Left lung (tissue), 10 donors: ENCODE measurements around the gene PGLYRP2. TPM values are rescaled to one million over a fixed set of nuclear protein-coding genes. Genes with fewer than 3 reads are reported as not detected.
A peak's percentile ranks its signal among the peaks of the same experiment; 100 is the strongest.

Experiments used
- ATAC-seq: fragments of 200-7000 bp; cut with Tn5 transposase; one replicate; pipeline ENCODE4 v1.9.1; 2020; ENCODE audit warnings: moderate library complexity
- DNase-seq, 4 donors: peaks; one replicate each; pipeline ENCODE4 v3.0.0-alpha.2; 2013 to 2020
- H3K27ac ChIP-seq, 2 donors: fragments of 200-600 bp; sonication (generic) in 1 of 2; one replicate each; pipeline versions ENCODE4 v1.5.0 to v1.8.0; 2020 to 2021
- H3K27me3 ChIP-seq, 2 donors: fragments of 200-600 bp; sonication (generic) in 1 of 2; one replicate each; pipeline versions ENCODE4 v1.5.0 to v1.8.0; 2020 to 2021
- H3K36me3 ChIP-seq, 2 donors: fragments of 200-600 bp; sonication (generic) in 1 of 2; one replicate each; pipeline versions ENCODE4 v1.5.0 to v1.8.0; 2020 to 2021
- H3K4me1 ChIP-seq, 2 donors: fragments of 200-600 bp; one replicate each; pipeline ENCODE4 v1.8.0; 2021
- H3K4me3 ChIP-seq, 2 donors: fragments of 200-600 bp; sonication (generic) in 1 of 2; one replicate each; pipeline versions ENCODE4 v1.5.0 to v1.8.0; 2020 to 2021; ENCODE audit warnings: mild to moderate bottlenecking in 1 of 2
- H3K9me3 ChIP-seq, 2 donors: fragments of 200-600 bp; sonication (generic) in 1 of 2; one replicate each; pipeline versions ENCODE4 v1.5.0 to v1.8.0; 2020 to 2021
- intact Hi-C, 2 donors: fragments of 100-400 bp; cut with DNase I; formaldehyde crosslinking; loops; one replicate each; pipeline versions ENCODE4 v1.11.2 to v1.14.2; 2022
- polyA plus RNA-seq, 6 donors: library from polyadenylated mRNA; unstranded; fragments of 120-200 nt; gene quantifications; one replicate each; pipeline ENCODE4 v1.2.1, GENCODE V29; 2013; ENCODE audit not compliant: insufficient read length in 6 of 6
- total RNA-seq, 2 donors: library from RNA; stranded (reverse); fragmentation: NEBNext Ultra II Directional; extraction: Animal tissue kit (Norgen Biotek cat#: 25700); gene quantifications; one replicate each; pipeline ENCODE4 v1.2.1, GENCODE V29; 2021
- TF ChIP-seq, protein P1 (sequence below), 2 donors: fragments of 200-600 bp; sonication (generic) in 1 of 2; IDR thresholded peaks; one replicate each; pipeline versions ENCODE4 v1.5.0 to v1.8.0; 2021; ENCODE audit warnings: antibody characterized with exemption in 2 of 2
- donor health status: DM: no; HTN: yes; CAD: no.
- donor health status: DM: no; HTN: no; CAD: no.

The PGLYRP2 gene
- total and polyA plus RNA-seq, 8 donors: not detected

DNA sequence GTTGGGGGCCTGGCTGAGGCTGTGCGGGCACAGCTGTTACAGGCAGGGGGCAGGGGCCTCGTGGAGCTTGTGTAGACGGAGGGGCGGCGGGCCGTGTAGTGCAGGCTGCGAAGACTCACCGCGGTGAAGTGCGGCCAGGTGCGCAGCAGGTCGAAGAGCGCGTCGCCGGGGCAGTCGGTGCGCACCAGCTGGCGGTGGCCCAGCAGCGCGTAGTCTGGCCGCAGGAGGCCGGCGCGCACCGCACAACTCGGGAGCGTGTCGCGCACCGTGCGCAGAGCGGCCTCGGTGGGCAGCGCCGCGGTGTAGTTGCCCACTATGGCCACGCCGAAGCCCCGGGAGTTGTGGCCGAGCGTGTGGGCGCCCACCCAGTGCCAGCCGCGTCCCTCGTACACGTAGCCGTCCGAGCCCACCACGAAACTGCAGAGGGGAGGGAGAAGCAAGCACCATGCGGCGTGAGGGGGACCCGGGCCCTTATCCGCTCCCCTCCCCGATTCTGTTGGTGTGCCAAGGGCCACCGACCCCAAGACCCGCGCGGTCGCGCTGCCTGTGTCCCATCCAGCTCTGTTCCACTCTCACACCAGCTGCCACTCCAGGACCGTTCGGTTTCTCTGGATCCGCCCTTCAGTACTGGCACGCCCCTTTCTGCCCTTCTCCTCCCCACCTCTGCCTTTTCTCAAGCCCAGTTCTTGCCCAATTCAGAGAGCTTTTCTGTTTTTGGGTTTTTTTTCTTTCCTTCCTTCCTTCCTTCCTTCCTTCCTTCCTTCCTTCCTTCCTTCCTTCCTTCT lies 9.6 kb downstream of the PGLYRP2 start:
- DNase-seq (peak in 1 of 4 donors; percentile 84), ATAC-seq (peak; percentile 78)
- Histone ChIP-seq H3K9me3 (no peaks in the 10 kb centered on the region), H3K4me3 (peak overlapping the region; percentile 3 to 43), H3K36me3 (no peaks in the 10 kb centered on the region), H3K27ac (no peak overlapping the region), H3K27me3 (peaks cover 10 to 39% of the 10 kb centered on the region in 2 donors), H3K4me1 (peaks cover 3 to 45% of the 10 kb centered on the region in 2 donors)
- TF ChIP-seq, protein P1, sequence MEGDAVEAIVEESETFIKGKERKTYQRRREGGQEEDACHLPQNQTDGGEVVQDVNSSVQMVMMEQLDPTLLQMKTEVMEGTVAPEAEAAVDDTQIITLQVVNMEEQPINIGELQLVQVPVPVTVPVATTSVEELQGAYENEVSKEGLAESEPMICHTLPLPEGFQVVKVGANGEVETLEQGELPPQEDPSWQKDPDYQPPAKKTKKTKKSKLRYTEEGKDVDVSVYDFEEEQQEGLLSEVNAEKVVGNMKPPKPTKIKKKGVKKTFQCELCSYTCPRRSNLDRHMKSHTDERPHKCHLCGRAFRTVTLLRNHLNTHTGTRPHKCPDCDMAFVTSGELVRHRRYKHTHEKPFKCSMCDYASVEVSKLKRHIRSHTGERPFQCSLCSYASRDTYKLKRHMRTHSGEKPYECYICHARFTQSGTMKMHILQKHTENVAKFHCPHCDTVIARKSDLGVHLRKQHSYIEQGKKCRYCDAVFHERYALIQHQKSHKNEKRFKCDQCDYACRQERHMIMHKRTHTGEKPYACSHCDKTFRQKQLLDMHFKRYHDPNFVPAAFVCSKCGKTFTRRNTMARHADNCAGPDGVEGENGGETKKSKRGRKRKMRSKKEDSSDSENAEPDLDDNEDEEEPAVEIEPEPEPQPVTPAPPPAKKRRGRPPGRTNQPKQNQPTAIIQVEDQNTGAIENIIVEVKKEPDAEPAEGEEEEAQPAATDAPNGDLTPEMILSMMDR (IDR thresholded peaks at IDR 0.05): no peak
- intact Hi-C loops: no loop called here

DNA sequence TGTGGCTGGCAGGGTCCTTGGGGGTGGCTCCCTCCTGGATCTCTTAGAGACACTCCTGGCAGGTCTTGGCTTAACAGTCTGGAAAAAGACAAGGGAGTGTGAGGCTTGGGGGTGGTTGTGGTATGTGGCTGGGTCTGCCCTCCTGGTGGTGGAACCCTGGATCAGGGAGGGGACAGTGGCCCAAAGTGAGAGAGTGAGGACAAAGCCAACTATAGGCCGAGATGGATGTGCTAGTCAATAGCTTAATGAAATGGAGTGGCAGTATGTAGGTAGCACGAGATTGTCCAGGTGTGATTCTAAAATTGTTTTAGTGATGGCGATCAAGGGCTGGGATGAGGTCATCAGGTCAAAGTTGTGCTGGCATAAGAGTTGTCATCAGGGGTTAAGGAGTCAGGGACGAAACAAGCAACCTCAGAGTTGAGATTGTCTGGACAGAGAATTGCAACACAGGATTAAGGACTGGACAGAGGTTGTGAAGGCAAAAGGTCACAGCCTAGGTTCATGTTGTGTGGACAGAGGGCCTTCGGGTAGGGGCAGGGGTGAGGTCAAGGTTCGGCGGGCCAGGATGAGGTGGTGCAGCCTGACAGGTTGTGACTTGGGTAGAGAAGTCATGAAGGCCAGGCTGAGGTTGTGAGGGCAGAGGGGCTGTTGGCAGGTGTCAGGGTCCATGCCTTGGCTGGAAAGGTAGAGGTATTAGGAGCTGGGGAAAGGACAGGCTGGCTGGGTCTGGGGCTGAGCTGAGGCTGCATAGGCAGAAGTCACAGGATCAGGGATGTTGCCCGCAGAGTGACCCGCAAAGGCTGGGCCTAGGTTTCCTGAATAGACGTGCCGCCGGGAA lies 10.4 kb downstream of the PGLYRP2 start:
- H3K36me3 ChIP-seq: no peaks in the 10 kb centered on the region
- H3K4me1 ChIP-seq: peaks cover 3 to 49% of the 10 kb centered on the region in 2 donors
- H3K4me3 ChIP-seq: peak overlapping the region in 1 of 2 donors; percentile 43
- no peaks in the 10 kb centered on the region for H3K9me3 ChIP-seq
- DNase-seq (no peak), ATAC-seq (no peak)
- peaks cover 10 to 47% of the 10 kb centered on the region in 2 donors for H3K27me3 ChIP-seq
- intact Hi-C loops: no loop called here
- TF ChIP-seq, protein P1 (IDR thresholded peaks at IDR 0.05): no peak
- H3K27ac ChIP-seq: no peak overlapping the region

DNA sequence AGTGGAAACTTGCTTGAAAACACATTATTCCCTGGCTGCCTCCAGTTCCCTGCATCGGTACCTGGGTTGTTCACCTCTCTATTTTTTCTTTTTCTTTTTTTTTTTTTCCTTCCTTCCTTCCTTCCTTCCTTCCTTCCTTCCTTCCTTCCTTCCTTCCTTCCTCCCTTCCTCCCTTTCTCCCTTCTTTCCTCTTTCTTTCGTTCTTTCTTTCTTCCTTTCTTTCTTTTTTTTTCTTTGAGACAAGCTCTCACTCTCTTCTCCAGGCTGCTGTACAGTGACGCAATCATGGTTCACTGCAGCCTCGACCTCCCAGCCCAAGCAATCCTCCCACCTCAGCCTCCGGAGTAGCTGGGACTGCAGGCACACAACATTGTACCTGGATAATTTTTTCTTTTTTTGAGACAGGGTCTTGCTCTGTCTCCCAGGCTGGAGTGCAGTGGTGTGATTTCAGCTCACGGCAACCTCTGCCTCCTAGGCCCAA lies 11.5 kb downstream of the PGLYRP2 start:
- Histone ChIP-seq H3K9me3 (no peaks in the 10 kb centered on the region), H3K27ac (no peak overlapping the region), H3K4me1 (peaks cover 3 to 59% of the 10 kb centered on the region in 2 donors), H3K4me3 (no peak overlapping the region), H3K36me3 (no peaks in the 10 kb centered on the region), H3K27me3 (peaks cover 10 to 51% of the 10 kb centered on the region in 2 donors)
- intact Hi-C loops: no loop called here
- no peak for DNase-seq
- TF ChIP-seq, protein P1 (IDR thresholded peaks at IDR 0.05): no peak
- no peak for ATAC-seq

- DNase-seq (no peak), ATAC-seq (peak; percentile 27)
- TF ChIP-seq, protein P1 (IDR thresholded peaks at IDR 0.05): no peak
- H3K9me3 ChIP-seq: no peaks in the 10 kb centered on the region
- no peak overlapping the region for H3K4me3 ChIP-seq
- H3K27me3 ChIP-seq: peaks cover 10 to 49% of the 10 kb centered on the region in 2 donors
- H3K36me3 ChIP-seq: no peaks in the 10 kb centered on the region
- H3K27ac ChIP-seq: peak overlapping the region in 1 of 2 donors; percentile 74
- intact Hi-C loops: no loop called here
- H3K4me1 ChIP-seq: peaks cover 3 to 66% of the 10 kb centered on the region in 2 donors
Measured at GRCh38 chr19:15466851-15467733, 12.2 kb downstream of the PGLYRP2 start.
